HepG2 (cell line): ENCODE measurements around the gene AFDN. TPM values are rescaled to one million over a fixed set of nuclear protein-coding genes. Genes with fewer than 3 reads are reported as not detected.

Source experiments
- ATAC-seq: fragments of 200-7000 bp; cut with Tn5 transposase; 3 replicates; pipeline ENCODE4 v1.9.1; 2020; ENCODE audit warnings: mild to moderate bottlenecking, moderate library complexity
- BruUV-seq: library from RNA; stranded (reverse); fragments of 400-500 nt; replicated peaks from 2 replicates; lab custom pipeline; 2021; lab: Mats Ljungman, UMichigan
- CTCF ChIA-PET: fragments of 300-600 bp; formaldehyde crosslinking; extraction: SDS; loops from one replicate; lab custom pipeline; 2021; ENCODE audit warnings: low total read pairs, inconsistent platforms, low intra/inter-chr PET ratio; lab: Yijun Ruan, JAX
- POLR2A ChIA-PET: fragments of 350-600 bp; sonication (Branson Sonifier 250); formaldehyde crosslinking; loops from one replicate; lab custom pipeline; 2020; ENCODE audit warnings: antibody characterized with exemption, inconsistent platforms; lab: Yijun Ruan, JAX
- DNase-seq: peaks from one replicate; pipeline ENCODE4 v3.0.0-alpha.2; 2015; ENCODE audit warnings: low spot score
- FAIRE-seq: peaks from 3 replicates; lab custom pipeline; 2011; peaks lifted over from hg19 to GRCh38; lab: Jason Lieb, UNC
- H2AFZ ChIP-seq: one replicate; pipeline ENCODE4 v1.6.1; 2011; ENCODE audit warnings: low read length, inconsistent platforms
- H3K27ac ChIP-seq: fragments of 300-600 bp; 3 replicates; pipeline ENCODE4 v1.8.0; 2011; ENCODE audit warnings: mixed run types, mild to moderate bottlenecking, mixed read lengths, low read length, inconsistent platforms; ENCODE audit not compliant: insufficient read depth; ENCODE audit errors: extremely low read length
- H3K27me3 ChIP-seq, 2 experiments: fragments of 200-600 bp in 1 of 2; 2 replicates in 1 of 2; 3 replicates in 1 of 2; pipeline versions ENCODE4 v1.6.0 to v1.8.0; 2011; ENCODE audit warnings: low read length in 2 of 2, mild to moderate bottlenecking in 2 of 2, moderate library complexity in 2 of 2, inconsistent platforms in 1 of 2; ENCODE audit not compliant: insufficient read depth in 2 of 2, control insufficient read depth in 1 of 2
- H3K36me3 ChIP-seq, 2 experiments: fragments of 200-600 bp in 1 of 2; replicated peaks in 1 of 2; 2 replicates in 1 of 2; 3 replicates in 1 of 2; pipeline versions ENCODE4 v1.5.1 to v1.8.0; 2011; ENCODE audit warnings: low read length in 2 of 2, inconsistent platforms in 1 of 2; ENCODE audit not compliant: insufficient read depth in 2 of 2, control insufficient read depth in 1 of 2
- H3K4me1 ChIP-seq: 2 replicates; pipeline ENCODE4 v1.5.1; 2012; ENCODE audit warnings: low read length, inconsistent platforms; ENCODE audit not compliant: insufficient read depth
- H3K4me2 ChIP-seq: 2 replicates; pipeline ENCODE4 v1.6.0; 2011; ENCODE audit warnings: low read depth, low read length, inconsistent platforms
- H3K4me3 ChIP-seq, 3 experiments: fragments of 200-600 bp in 1 of 3; sonication (generic), shearing (Covaris generic) in 1 of 3; replicated peaks in 1 of 3; 2 replicates each; pipeline ENCODE4 v1.5.1; 2011 to 2016; ENCODE audit warnings: low read length in 3 of 3, inconsistent platforms in 2 of 3, low read depth in 2 of 3, mild to moderate bottlenecking in 2 of 3, control low read depth in 1 of 3, mixed read lengths in 1 of 3; ENCODE audit not compliant: insufficient read depth in 1 of 3
- H3K79me2 ChIP-seq: one replicate; pipeline ENCODE4 v1.6.1; 2011; ENCODE audit warnings: low read length, inconsistent platforms; ENCODE audit not compliant: insufficient read depth
- H3K9ac ChIP-seq: 2 replicates; pipeline ENCODE4 v1.6.0; 2011; ENCODE audit warnings: mild to moderate bottlenecking, low read depth, low read length, inconsistent platforms; ENCODE audit not compliant: insufficient read depth
- H3K9me3 ChIP-seq: 2 replicates; pipeline ENCODE4 v1.5.1; 2012; ENCODE audit warnings: mild to moderate bottlenecking, low read length
- H4K20me1 ChIP-seq: 2 replicates; pipeline ENCODE4 v1.6.0; 2011; ENCODE audit warnings: inconsistent platforms, mild to moderate bottlenecking, low read length, moderate library complexity; ENCODE audit not compliant: insufficient read depth
- AGO1 ChIP-seq: fragments of 200-400 bp; formaldehyde crosslinking; IDR thresholded peaks from 2 replicates; pipeline ENCODE4 v1.6.1; 2017; ENCODE audit warnings: mild to moderate bottlenecking, low read depth, low read length, moderate library complexity; ENCODE audit not compliant: poor library complexity, severe bottlenecking
- AKAP8 ChIP-seq: sonication (generic); formaldehyde crosslinking; IDR thresholded peaks from 2 replicates; pipeline ENCODE4 v1.5.1; 2020; ENCODE audit warnings: mild to moderate bottlenecking, missing genetic modification reagents
- ATF7 ChIP-seq, 2 experiments: fragments of 450-650 bp in 1 of 2; sonication (generic) in 1 of 2; formaldehyde crosslinking in 1 of 2; IDR thresholded peaks; 2 replicates each; pipeline versions ENCODE4 v1.4.0 to v1.6.1; 2016 to 2020; ENCODE audit warnings: antibody characterized with exemption in 1 of 2, mild to moderate bottlenecking in 1 of 2, missing genetic modification reagents in 1 of 2
- EED ChIP-seq: sonication (generic); formaldehyde crosslinking; IDR thresholded peaks from 2 replicates; pipeline ENCODE4 v1.5.0; 2020; ENCODE audit warnings: mild to moderate bottlenecking, missing genetic modification reagents
- HNF4A ChIP-seq: sonication (generic); formaldehyde crosslinking; IDR thresholded peaks from 2 replicates; pipeline ENCODE4 v1.4.0; 2020; ENCODE audit warnings: missing genetic modification reagents
- HOXA3 ChIP-seq: sonication (generic); formaldehyde crosslinking; IDR thresholded peaks from 2 replicates; pipeline ENCODE4 v1.5.0; 2020; ENCODE audit warnings: missing genetic modification reagents
- MAFK ChIP-seq, 2 experiments: IDR thresholded peaks in 1 of 2; conservative IDR thresholded peaks in 1 of 2; 2 replicates each; pipeline ENCODE4 v1.6.1; 2011; ENCODE audit warnings: improper control_type of control experiment in 2 of 2, low read length in 2 of 2
- PPARG ChIP-seq: conservative IDR thresholded peaks from 2 replicates; pipeline ENCODE4 v1.6.1; 2016; ENCODE audit warnings: missing biosample characterization, missing genetic modification reagents
- RARA ChIP-seq: IDR thresholded peaks from 2 replicates; pipeline ENCODE4 v1.6.1; 2016; ENCODE audit warnings: missing genetic modification reagents, missing compliant biosample characterization
- RXRA ChIP-seq: sonication (generic); formaldehyde crosslinking; IDR thresholded peaks from 2 replicates; pipeline ENCODE4 v1.5.1; 2020; ENCODE audit warnings: missing genetic modification reagents
- RXRB ChIP-seq: IDR thresholded peaks from 2 replicates; pipeline ENCODE4 v1.6.1; 2016; ENCODE audit warnings: borderline replicate concordance, missing genetic modification reagents, missing compliant biosample characterization
- SAP130 ChIP-seq: IDR thresholded peaks from 2 replicates; pipeline ENCODE4 v1.6.1; 2016; ENCODE audit warnings: low read depth
- TBX2 ChIP-seq: sonication (generic); formaldehyde crosslinking; IDR thresholded peaks from 2 replicates; pipeline ENCODE4 v1.5.0; 2020; ENCODE audit warnings: missing genetic modification reagents, mild to moderate bottlenecking, borderline replicate concordance
- XRCC5 ChIP-seq: fragments of 200-400 bp; formaldehyde crosslinking; optimal IDR thresholded peaks from 2 replicates; pipeline ENCODE3; 2017; ENCODE audit warnings: mild to moderate bottlenecking, low read length
- ZBTB38 ChIP-seq: sonication (generic); formaldehyde crosslinking; IDR thresholded peaks from 2 replicates; pipeline ENCODE4 v1.5.1; 2020; ENCODE audit warnings: mild to moderate bottlenecking, missing genetic modification reagents
- ZNF121 ChIP-seq: sonication (generic); formaldehyde crosslinking; IDR thresholded peaks from 2 replicates; pipeline ENCODE4 v1.5.0; 2020; ENCODE audit warnings: mild to moderate bottlenecking, missing genetic modification reagents
- ZNF275 ChIP-seq: sonication (generic); formaldehyde crosslinking; IDR thresholded peaks from 2 replicates; pipeline ENCODE4 v1.8.0; 2022; ENCODE audit warnings: missing genetic modification reagents, mild to moderate bottlenecking, inconsistent platforms, borderline replicate concordance
- ZNF317 ChIP-seq: sonication (generic); formaldehyde crosslinking; IDR thresholded peaks from 2 replicates; pipeline ENCODE4 v1.5.0; 2020; ENCODE audit warnings: mild to moderate bottlenecking, missing genetic modification reagents
- ZNF501 ChIP-seq: sonication (generic); formaldehyde crosslinking; IDR thresholded peaks from 2 replicates; pipeline ENCODE4 v1.5.1; 2020; ENCODE audit warnings: mild to moderate bottlenecking, moderate library complexity, missing genetic modification reagents
- ZNF567 ChIP-seq: sonication (generic); formaldehyde crosslinking; IDR thresholded peaks from 2 replicates; pipeline ENCODE4 v1.8.1; 2023; ENCODE audit warnings: mild to moderate bottlenecking, missing genetic modification reagents, borderline replicate concordance
- ZNF598 ChIP-seq: sonication (generic); formaldehyde crosslinking; IDR thresholded peaks from 2 replicates; pipeline ENCODE4 v1.5.1; 2020; ENCODE audit warnings: mild to moderate bottlenecking, missing genetic modification reagents, borderline replicate concordance
- WGBS: methylation state at CpG from one replicate; pipeline ENCODE4 v1.1.6; 2017; ENCODE audit warnings: low lambda C conversion rate; 5-methylcytosine and 5-hydroxymethylcytosine counted together
- in situ Hi-C: cut with HindIII; loops from 2 replicates; pipeline ENCODE4 v1.10.0; 2017; ENCODE audit warnings: low pct_unique_long_range_greater_than_20kb; ENCODE audit not compliant: extremely low pct_ligation_motif_present
- intact Hi-C: fragments of 100-400 bp; cut with micrococcal nuclease; formaldehyde crosslinking; loops from one replicate; pipeline ENCODE4 v1.10.0; 2022; ENCODE audit not compliant: unreplicated experiment
- polyA plus RNA-seq, 8 experiments: library from polyadenylated mRNA; depleted of rRNA in 3 of 8; stranded (reverse) in 7 of 8; unstranded in 1 of 8; fragments of >200 nt; fragmentation: Illumina TruSeq in 4 of 8; extraction: Trizol in 4 of 8; gene quantifications; 2 replicates each; pipeline versions ENCODE4 v1.2.1 to v1.2.3, GENCODE V29; 2011 to 2016; ENCODE audit warnings: low read depth in 4 of 8, missing spikeins in 1 of 8, mixed read lengths in 1 of 8; ENCODE audit not compliant: insufficient read depth in 1 of 8
- total RNA-seq, 5 experiments: library from RNA; depleted of rRNA; stranded (reverse); fragments of >200 nt; fragmentation: Illumina TruSeq; extraction: Trizol; gene quantifications; 2 replicates each; pipeline ENCODE4 v1.2.3, GENCODE V29; 2016; ENCODE audit warnings: low read depth in 1 of 5
- TF ChIP-seq, protein P1 (sequence below): sonication (generic); formaldehyde crosslinking; IDR thresholded peaks from 2 replicates; pipeline ENCODE4 v1.5.0; 2020; ENCODE audit warnings: mild to moderate bottlenecking, missing genetic modification reagents, moderate library complexity

Gene AFDN
- total and polyA plus RNA-seq, 2 of the 13 experiments (the other 11 are each of a cell fraction or from before 2014, with no cell fraction given) = 136 to 151 TPM

- Histone ChIP-seq H2AFZ (no peak overlapping the region), H3K4me3 (no peak overlapping the region), H3K4me2 (no peak overlapping the region), H3K27ac (no peak overlapping the region), H3K36me3 (no peaks in the 10 kb centered on the region), H3K9ac (no peak overlapping the region), H3K27me3 (peaks cover 0 to 2% of the 10 kb centered on the region in 2 experiments; a peak in 2 of 5 replicates), H3K4me1 (peaks cover 36% of the 10 kb centered on the region), H3K9me3 (no peaks in the 10 kb centered on the region), H3K79me2 (no peaks in the 10 kb centered on the region), H4K20me1 (no peaks in the 10 kb centered on the region)
- no TSS peak for BruUV-seq
- DNase-seq (no peak), FAIRE-seq (peak; percentile 21), ATAC-seq (peak; percentile 69)
- CTCF ChIA-PET = no interaction called here
- intact Hi-C loops (no loop called here), in situ Hi-C loops (no loop called here)
- POLR2A ChIA-PET = interaction anchor here (1.0 kb wide), 1 partner anchor 37 kb away, joined by 3 read pairs; no protein-coding TSS in a partner anchor
- WGBS = 60% methylated on average over 23 of the region's 23 CpGs
- peak; percentile 91 for TF ChIP-seq ZNF121 (CRISPR knock-in tag)
- TF ChIP-seq TBX2 = peak; percentile 52; the same call in 1 of the 2 replicates
- 0 out of 2 replicates have a peak, but pooled peaks have one; percentile 6 for TF ChIP-seq HNF4A (CRISPR knock-in tag)
- TF ChIP-seq ZNF598 (CRISPR knock-in tag) = peak; percentile 43; the same call in 1 of the 2 replicates
- no peak for TF ChIP-seq ZNF317 (CRISPR knock-in tag)
- TF ChIP-seq ZNF275 (CRISPR knock-in tag) = no peak
- no peak for TF ChIP-seq AKAP8
- TF ChIP-seq ATF7 (IDR thresholded peaks at IDR 0.05) = peak; percentile 49
- TF ChIP-seq ATF7 (CRISPR knock-in tag; IDR thresholded peaks at IDR 0.05) = no peak
- TF ChIP-seq ZNF567 (CRISPR knock-in tag) = 0 out of 2 replicates have a peak, but pooled peaks have one; percentile 47
- TF ChIP-seq RXRA = peak; percentile 38; the same call in 1 of the 2 replicates
- TF ChIP-seq, protein P1, sequence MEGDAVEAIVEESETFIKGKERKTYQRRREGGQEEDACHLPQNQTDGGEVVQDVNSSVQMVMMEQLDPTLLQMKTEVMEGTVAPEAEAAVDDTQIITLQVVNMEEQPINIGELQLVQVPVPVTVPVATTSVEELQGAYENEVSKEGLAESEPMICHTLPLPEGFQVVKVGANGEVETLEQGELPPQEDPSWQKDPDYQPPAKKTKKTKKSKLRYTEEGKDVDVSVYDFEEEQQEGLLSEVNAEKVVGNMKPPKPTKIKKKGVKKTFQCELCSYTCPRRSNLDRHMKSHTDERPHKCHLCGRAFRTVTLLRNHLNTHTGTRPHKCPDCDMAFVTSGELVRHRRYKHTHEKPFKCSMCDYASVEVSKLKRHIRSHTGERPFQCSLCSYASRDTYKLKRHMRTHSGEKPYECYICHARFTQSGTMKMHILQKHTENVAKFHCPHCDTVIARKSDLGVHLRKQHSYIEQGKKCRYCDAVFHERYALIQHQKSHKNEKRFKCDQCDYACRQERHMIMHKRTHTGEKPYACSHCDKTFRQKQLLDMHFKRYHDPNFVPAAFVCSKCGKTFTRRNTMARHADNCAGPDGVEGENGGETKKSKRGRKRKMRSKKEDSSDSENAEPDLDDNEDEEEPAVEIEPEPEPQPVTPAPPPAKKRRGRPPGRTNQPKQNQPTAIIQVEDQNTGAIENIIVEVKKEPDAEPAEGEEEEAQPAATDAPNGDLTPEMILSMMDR = peak; percentile 47
- TF ChIP-seq ZBTB38 (CRISPR knock-in tag) = 0 out of 2 replicates have a peak, but pooled peaks have one; percentile 14
- 0 out of 2 replicates have a peak, but pooled peaks have one; percentile 30 for TF ChIP-seq HOXA3 (CRISPR knock-in tag)
- TF ChIP-seq MAFK (conservative IDR thresholded peaks at IDR 0.05 in 1 of 2, IDR thresholded peaks at IDR 0.05 in 1 of 2; ENCODE audit: low read length in 2 of 2) = 0 out of 4 replicates have a peak, but pooled peaks of 1 of the 2 experiments have one; percentile 9
- TF ChIP-seq RARA (CRISPR knock-in tag) = peak; percentile 44; the same call in 1 of the 2 replicates
- peak; percentile 17; the same call in 1 of the 2 replicates for TF ChIP-seq RXRB
- TF ChIP-seq EED (CRISPR knock-in tag) = 0 out of 2 replicates have a peak, but pooled peaks have one; percentile 60
- TF ChIP-seq PPARG (CRISPR knock-in tag) = no peak
- TF ChIP-seq ZNF501 (CRISPR knock-in tag) = peak; percentile 39; the same call in 1 of the 2 replicates
- TF ChIP-seq SAP130 = peak; percentile 53; the same call in 1 of the 2 replicates
- peak; percentile 28 for TF ChIP-seq AGO1
- peak; percentile 45 for TF ChIP-seq XRCC5
These were observed 27.5 kb upstream of the AFDN start for GRCh38 chr6:167799033-167799821.
